ENCODE data around the gene ACSS3.

Gene ACSS3

DNA sequence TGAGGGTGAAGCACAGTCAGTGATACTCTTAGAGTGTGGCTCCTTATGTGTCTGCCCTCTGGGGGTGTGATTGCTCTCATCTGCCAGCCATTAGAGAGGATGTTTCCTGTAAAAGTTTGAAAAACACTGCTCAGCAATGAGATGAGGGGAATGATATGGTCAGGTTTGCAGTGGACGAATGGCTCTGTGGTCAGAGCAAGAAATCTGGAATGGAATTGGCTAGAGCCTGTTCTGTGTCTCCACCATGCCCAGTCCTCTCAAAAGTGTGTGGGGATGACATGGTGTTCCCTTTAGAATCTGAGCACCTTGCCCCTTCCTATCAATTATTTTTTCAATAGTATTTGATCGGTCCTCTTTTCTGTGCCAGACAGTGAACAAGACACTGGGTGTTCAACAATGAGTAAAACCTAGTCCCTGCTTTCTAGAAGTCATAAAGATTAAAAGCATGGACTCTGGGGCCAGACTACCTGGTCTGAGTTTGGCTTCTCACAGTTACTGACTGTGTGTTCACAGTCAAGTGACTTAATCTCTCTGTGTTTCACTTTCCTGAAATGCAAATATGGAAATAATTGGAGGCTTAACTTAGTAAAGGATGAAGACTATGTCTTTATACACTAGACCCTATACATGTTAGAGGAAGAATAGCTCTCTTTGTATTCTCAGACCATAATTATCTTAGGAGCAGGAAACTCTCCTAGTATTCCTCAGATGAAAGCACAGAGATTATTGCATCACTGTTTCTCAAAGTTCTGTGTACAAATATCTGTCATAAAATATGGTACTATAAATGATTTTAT, 1.6 kb downstream of the ACSS3 start:
- no peaks in the 10 kb centered on the region for H3K4me1 ChIP-seq (ENCODE audit: control insufficient read depth in 1 of 2, insufficient read depth in 2 of 2, low read length in 2 of 2)
- H3K36me3 ChIP-seq (ENCODE audit: control insufficient read depth in 1 of 2, insufficient read depth in 2 of 2, low read length in 2 of 2), result no peaks in the 10 kb centered on the region
- no peaks in the 10 kb centered on the region for H3K9me3 ChIP-seq (ENCODE audit: control insufficient read depth in 1 of 2, low read length in 2 of 2)
- H3K27ac ChIP-seq (ENCODE audit: low read depth, low read length), result no peak overlapping the region
- H3K9ac ChIP-seq (ENCODE audit: low read depth in 1 of 2, low read length in 2 of 2), result no peak overlapping the region
- peak overlapping the region in 1 of 2 donors; percentile 55 for H3K4me3 ChIP-seq (ENCODE audit: low read depth in 1 of 2, low read length in 2 of 2)
- H3K27me3 ChIP-seq (ENCODE audit: control insufficient read depth in 1 of 2, insufficient read depth in 2 of 2, low read length in 2 of 2), result peaks cover 0 to 3% of the 10 kb centered on the region in 2 donors

DNA sequence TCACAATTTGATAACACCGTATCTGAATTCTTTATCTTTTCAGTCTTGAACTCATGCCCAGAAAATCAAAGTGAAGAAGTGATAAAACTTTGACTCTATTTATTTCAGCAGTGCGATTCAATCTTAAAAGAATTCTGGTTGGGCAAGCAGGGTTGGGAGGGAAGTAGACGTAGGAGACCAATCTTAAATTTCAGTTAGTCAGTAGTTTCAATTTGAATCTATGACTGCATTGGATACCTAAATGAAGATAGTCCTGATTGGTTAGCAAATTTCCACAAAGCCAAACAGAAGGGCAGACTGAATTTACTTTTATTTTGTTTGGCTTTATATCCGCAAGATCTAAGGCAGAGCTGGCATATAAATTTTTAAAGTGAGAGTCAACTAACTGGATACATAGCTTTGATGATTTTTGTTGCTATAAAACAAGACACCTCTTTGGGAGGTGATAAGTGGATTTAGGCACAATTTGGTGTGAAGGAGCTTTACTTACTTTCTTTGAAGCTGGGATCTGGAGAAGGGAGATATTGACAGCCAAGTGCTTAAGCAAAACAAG, 2.6 kb downstream of the ACSS3 start:
- H3K27ac ChIP-seq (ENCODE audit: low read depth, low read length), result no peak overlapping the region
- H3K4me1 ChIP-seq (ENCODE audit: control insufficient read depth in 1 of 2, insufficient read depth in 2 of 2, low read length in 2 of 2), result no peaks in the 10 kb centered on the region
- no peaks in the 10 kb centered on the region for H3K36me3 ChIP-seq (ENCODE audit: control insufficient read depth in 1 of 2, insufficient read depth in 2 of 2, low read length in 2 of 2)
- H3K9me3 ChIP-seq (ENCODE audit: control insufficient read depth in 1 of 2, low read length in 2 of 2), result no peaks in the 10 kb centered on the region
- H3K27me3 ChIP-seq (ENCODE audit: control insufficient read depth in 1 of 2, insufficient read depth in 2 of 2, low read length in 2 of 2), result peaks cover 0 to 3% of the 10 kb centered on the region in 2 donors
- no peak overlapping the region for H3K4me3 ChIP-seq (ENCODE audit: low read depth in 1 of 2, low read length in 2 of 2)
- no peak overlapping the region for H3K9ac ChIP-seq (ENCODE audit: low read depth in 1 of 2, low read length in 2 of 2)

GRCh38 chr12:81081726-81082125, 3.8 kb downstream of the ACSS3 start:
- H3K4me3 ChIP-seq (ENCODE audit: low read depth in 1 of 2, low read length in 2 of 2), result no peak overlapping the region
- H3K4me1 ChIP-seq (ENCODE audit: control insufficient read depth in 1 of 2, insufficient read depth in 2 of 2, low read length in 2 of 2), result no peaks in the 10 kb centered on the region
- H3K9me3 ChIP-seq (ENCODE audit: control insufficient read depth in 1 of 2, low read length in 2 of 2), result no peaks in the 10 kb centered on the region
- H3K9ac ChIP-seq (ENCODE audit: low read depth in 1 of 2, low read length in 2 of 2), result no peak overlapping the region
- H3K36me3 ChIP-seq (ENCODE audit: control insufficient read depth in 1 of 2, insufficient read depth in 2 of 2, low read length in 2 of 2), result no peaks in the 10 kb centered on the region
- no peak overlapping the region for H3K27ac ChIP-seq (ENCODE audit: low read depth, low read length)
- H3K27me3 ChIP-seq (ENCODE audit: control insufficient read depth in 1 of 2, insufficient read depth in 2 of 2, low read length in 2 of 2), result peaks cover 0 to 3% of the 10 kb centered on the region in 2 donors

- Histone ChIP-seq H3K9me3 (ENCODE audit: control insufficient read depth in 1 of 2, low read length in 2 of 2) (no peaks in the 10 kb centered on the region), H3K9ac (ENCODE audit: low read depth in 1 of 2, low read length in 2 of 2) (no peak overlapping the region), H3K36me3 (ENCODE audit: control insufficient read depth in 1 of 2, insufficient read depth in 2 of 2, low read length in 2 of 2) (no peaks in the 10 kb centered on the region), H3K27ac (ENCODE audit: low read depth, low read length) (no peak overlapping the region), H3K27me3 (ENCODE audit: control insufficient read depth in 1 of 2, insufficient read depth in 2 of 2, low read length in 2 of 2) (no peaks in the 10 kb centered on the region), H3K4me1 (ENCODE audit: control insufficient read depth in 1 of 2, insufficient read depth in 2 of 2, low read length in 2 of 2) (no peaks in the 10 kb centered on the region), H3K4me3 (ENCODE audit: low read depth in 1 of 2, low read length in 2 of 2) (no peak overlapping the region)
Measured at GRCh38 chr12:81083018-81083417, 5.1 kb downstream of the ACSS3 start.

- Histone ChIP-seq H3K4me1 (ENCODE audit: control insufficient read depth in 1 of 2, insufficient read depth in 2 of 2, low read length in 2 of 2) (no peaks in the 10 kb centered on the region), H3K27me3 (ENCODE audit: control insufficient read depth in 1 of 2, insufficient read depth in 2 of 2, low read length in 2 of 2) (no peaks in the 10 kb centered on the region), H3K9ac (ENCODE audit: low read depth in 1 of 2, low read length in 2 of 2) (no peak overlapping the region), H3K36me3 (ENCODE audit: control insufficient read depth in 1 of 2, insufficient read depth in 2 of 2, low read length in 2 of 2) (no peaks in the 10 kb centered on the region), H3K27ac (ENCODE audit: low read depth, low read length) (no peak overlapping the region), H3K4me3 (ENCODE audit: low read depth in 1 of 2, low read length in 2 of 2) (no peak overlapping the region), H3K9me3 (ENCODE audit: control insufficient read depth in 1 of 2, low read length in 2 of 2) (no peaks in the 10 kb centered on the region)
Measured at GRCh38 chr12:81083906-81084513, 6.1 kb downstream of the ACSS3 start.

DNA sequence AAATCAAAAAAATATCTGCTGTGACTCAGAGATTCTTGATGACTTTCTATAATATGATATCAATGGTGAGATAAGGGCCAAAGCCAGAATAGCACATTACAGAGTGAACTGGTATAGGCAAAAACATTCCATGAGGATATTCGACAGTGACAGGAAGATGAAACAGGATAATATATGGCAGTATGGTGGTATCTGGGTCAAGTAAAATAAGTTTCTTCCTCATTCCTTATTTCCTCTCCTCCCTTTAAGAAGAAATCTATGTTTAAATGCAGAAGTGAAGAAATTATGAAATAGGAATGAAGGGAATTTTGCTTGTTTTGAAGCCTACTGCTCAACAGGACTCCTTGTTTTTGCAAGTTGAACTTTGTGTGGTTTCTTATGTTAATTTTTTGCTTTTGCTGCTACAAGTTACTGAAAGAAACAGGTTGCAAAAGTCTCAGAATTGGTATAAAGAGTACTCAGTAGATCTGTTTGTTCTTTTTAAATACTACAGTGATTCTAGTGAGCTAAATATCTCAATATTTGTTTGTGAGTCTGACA, 7.0 kb downstream of the ACSS3 start:
- no peaks in the 10 kb centered on the region for H3K27me3 ChIP-seq (ENCODE audit: control insufficient read depth in 1 of 2, insufficient read depth in 2 of 2, low read length in 2 of 2)
- no peaks in the 10 kb centered on the region for H3K9me3 ChIP-seq (ENCODE audit: control insufficient read depth in 1 of 2, low read length in 2 of 2)
- H3K4me1 ChIP-seq (ENCODE audit: control insufficient read depth in 1 of 2, insufficient read depth in 2 of 2, low read length in 2 of 2), result no peaks in the 10 kb centered on the region
- no peak overlapping the region for H3K27ac ChIP-seq (ENCODE audit: low read depth, low read length)
- H3K36me3 ChIP-seq (ENCODE audit: control insufficient read depth in 1 of 2, insufficient read depth in 2 of 2, low read length in 2 of 2), result no peaks in the 10 kb centered on the region
- no peak overlapping the region for H3K4me3 ChIP-seq (ENCODE audit: low read depth in 1 of 2, low read length in 2 of 2)
- no peak overlapping the region for H3K9ac ChIP-seq (ENCODE audit: low read depth in 1 of 2, low read length in 2 of 2)

DNA sequence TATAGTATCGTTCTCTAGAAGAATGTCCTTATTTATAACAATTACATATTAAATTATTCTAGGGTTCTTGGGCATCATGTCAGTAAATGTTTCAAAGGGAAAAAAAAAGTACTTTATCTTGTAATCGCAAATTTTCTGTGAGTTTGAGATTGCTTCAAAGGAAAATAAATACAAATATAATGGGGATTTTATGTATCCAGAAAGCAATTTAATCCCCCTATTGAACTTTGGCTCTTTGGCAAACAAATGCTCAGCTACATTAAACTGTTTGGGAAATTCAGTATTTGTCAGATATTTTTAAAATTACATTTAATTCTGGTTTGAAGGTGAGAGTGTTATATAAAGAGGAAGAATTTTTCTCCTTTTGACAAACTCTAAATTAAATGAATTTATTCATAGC, 8.0 kb downstream of the ACSS3 start:
- H3K9ac ChIP-seq (ENCODE audit: low read depth in 1 of 2, low read length in 2 of 2), result no peak overlapping the region

GRCh38 chr12:81086342-81086741, 8.5 kb downstream of the ACSS3 start:
- Histone ChIP-seq H3K9ac (ENCODE audit: low read depth in 1 of 2, low read length in 2 of 2) (no peak overlapping the region), H3K9me3 (ENCODE audit: control insufficient read depth in 1 of 2, low read length in 2 of 2) (no peaks in the 10 kb centered on the region), H3K4me1 (ENCODE audit: control insufficient read depth in 1 of 2, insufficient read depth in 2 of 2, low read length in 2 of 2) (no peaks in the 10 kb centered on the region), H3K27ac (ENCODE audit: low read depth, low read length) (no peak overlapping the region), H3K4me3 (ENCODE audit: low read depth in 1 of 2, low read length in 2 of 2) (no peak overlapping the region), H3K36me3 (ENCODE audit: control insufficient read depth in 1 of 2, insufficient read depth in 2 of 2, low read length in 2 of 2) (no peaks in the 10 kb centered on the region), H3K27me3 (ENCODE audit: control insufficient read depth in 1 of 2, insufficient read depth in 2 of 2, low read length in 2 of 2) (no peaks in the 10 kb centered on the region)

More for the DNA sequence above, 8.0 kb downstream of the ACSS3 start:
- Histone ChIP-seq H3K27ac (ENCODE audit: low read depth, low read length) (no peak overlapping the region), H3K27me3 (ENCODE audit: control insufficient read depth in 1 of 2, insufficient read depth in 2 of 2, low read length in 2 of 2) (no peaks in the 10 kb centered on the region), H3K9me3 (ENCODE audit: control insufficient read depth in 1 of 2, low read length in 2 of 2) (no peaks in the 10 kb centered on the region), H3K36me3 (ENCODE audit: control insufficient read depth in 1 of 2, insufficient read depth in 2 of 2, low read length in 2 of 2) (no peaks in the 10 kb centered on the region), H3K4me3 (ENCODE audit: low read depth in 1 of 2, low read length in 2 of 2) (no peak overlapping the region), H3K4me1 (ENCODE audit: control insufficient read depth in 1 of 2, insufficient read depth in 2 of 2, low read length in 2 of 2) (no peaks in the 10 kb centered on the region)

DNA sequence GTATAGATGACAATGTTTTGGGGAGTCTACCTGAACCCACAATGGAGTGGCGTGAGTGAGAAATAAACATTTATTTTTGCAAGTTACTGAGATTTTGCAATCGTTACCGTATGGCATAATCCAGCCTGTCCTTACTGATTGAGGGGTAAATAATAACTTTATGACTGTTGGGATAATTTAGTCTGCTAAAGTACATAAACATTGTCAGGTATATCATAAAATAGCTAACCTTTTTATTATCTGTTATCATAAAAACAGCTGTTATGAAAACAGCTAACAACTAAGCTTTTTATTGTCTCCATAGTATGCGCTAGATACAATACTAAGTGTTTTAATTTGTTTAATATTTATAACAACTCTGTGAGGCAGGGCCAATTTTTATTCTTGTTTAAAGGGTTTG, 10.3 kb downstream of the ACSS3 start:
- no peak overlapping the region for H3K4me3 ChIP-seq (ENCODE audit: low read depth in 1 of 2, low read length in 2 of 2)
- no peaks in the 10 kb centered on the region for H3K27me3 ChIP-seq (ENCODE audit: control insufficient read depth in 1 of 2, insufficient read depth in 2 of 2, low read length in 2 of 2)
- no peak overlapping the region for H3K27ac ChIP-seq (ENCODE audit: low read depth, low read length)
- H3K36me3 ChIP-seq (ENCODE audit: control insufficient read depth in 1 of 2, insufficient read depth in 2 of 2, low read length in 2 of 2), result no peaks in the 10 kb centered on the region
- no peaks in the 10 kb centered on the region for H3K9me3 ChIP-seq (ENCODE audit: control insufficient read depth in 1 of 2, low read length in 2 of 2)
- H3K4me1 ChIP-seq (ENCODE audit: control insufficient read depth in 1 of 2, insufficient read depth in 2 of 2, low read length in 2 of 2), result no peaks in the 10 kb centered on the region
- H3K9ac ChIP-seq (ENCODE audit: low read depth in 1 of 2, low read length in 2 of 2), result no peak overlapping the region

DNA sequence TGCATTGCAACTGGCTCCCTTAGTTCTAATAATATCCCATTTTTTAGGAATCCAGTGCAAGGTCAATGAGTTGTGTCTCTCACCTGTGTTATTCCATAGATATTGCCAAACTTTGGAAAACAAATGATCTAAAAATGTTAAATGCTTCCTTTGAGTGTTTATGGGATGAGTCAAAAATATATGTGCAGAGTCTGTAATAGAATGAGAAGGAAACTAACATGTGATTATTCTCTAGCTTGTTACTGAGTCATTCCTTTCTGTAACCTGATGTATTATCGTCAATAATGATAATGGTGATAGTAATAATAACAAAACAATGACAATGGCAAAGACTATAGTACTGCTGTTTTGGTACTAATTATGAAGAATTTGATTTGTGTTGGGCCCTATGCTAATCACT, 11.5 kb downstream of the ACSS3 start:
- H3K27ac ChIP-seq (ENCODE audit: low read depth, low read length), result no peak overlapping the region
- H3K9me3 ChIP-seq (ENCODE audit: control insufficient read depth in 1 of 2, low read length in 2 of 2), result no peaks in the 10 kb centered on the region
- H3K4me3 ChIP-seq (ENCODE audit: low read depth in 1 of 2, low read length in 2 of 2), result no peak overlapping the region
- H3K36me3 ChIP-seq (ENCODE audit: control insufficient read depth in 1 of 2, insufficient read depth in 2 of 2, low read length in 2 of 2), result no peaks in the 10 kb centered on the region
- no peaks in the 10 kb centered on the region for H3K4me1 ChIP-seq (ENCODE audit: control insufficient read depth in 1 of 2, insufficient read depth in 2 of 2, low read length in 2 of 2)
- H3K27me3 ChIP-seq (ENCODE audit: control insufficient read depth in 1 of 2, insufficient read depth in 2 of 2, low read length in 2 of 2), result no peaks in the 10 kb centered on the region
- no peak overlapping the region for H3K9ac ChIP-seq (ENCODE audit: low read depth in 1 of 2, low read length in 2 of 2)
